ACC112 (cell line): ENCODE results near the gene RABGAP1L.
"Not testable (repeated sequence)": the region's sequence is repeated elsewhere in the genome, so short reads cannot be mapped to it uniquely, and the experiment has no call there.

Experiments
- H2AFZ ChIP-seq: fragments of 200-600 bp; sonication (generic); one replicate; pipeline ENCODE4 v1.6.0; 2017; ENCODE audit warnings: antibody characterized with exemption, low read length; ENCODE audit not compliant: unreplicated experiment
- H3K27ac ChIP-seq: fragments of 200-600 bp; sonication (generic); 2 replicates; pipeline ENCODE4 v1.5.1; 2014; ENCODE audit warnings: low read depth, mild to moderate bottlenecking, antibody characterized with exemption, low read length, moderate library complexity
- H3K27me3 ChIP-seq: fragments of 200-600 bp; sonication (generic); 2 replicates; pipeline ENCODE4 v1.6.1; 2014; ENCODE audit warnings: mild to moderate bottlenecking, antibody characterized with exemption, low read length, moderate library complexity, mixed read lengths; ENCODE audit not compliant: insufficient read depth
- H3K36me3 ChIP-seq: fragments of 200-600 bp; sonication (generic); 2 replicates; pipeline ENCODE4 v1.6.1; 2016; ENCODE audit warnings: mild to moderate bottlenecking, antibody characterized with exemption, low read length, moderate library complexity, mixed read lengths; ENCODE audit not compliant: insufficient read depth
- H3K4me1 ChIP-seq: fragments of 200-600 bp; sonication (generic); one replicate; pipeline ENCODE4 v1.6.1; 2016; ENCODE audit warnings: low read length, mixed read lengths; ENCODE audit not compliant: insufficient read depth, unreplicated experiment, control insufficient read depth
- H3K4me3 ChIP-seq: fragments of 200-600 bp; sonication (generic); 2 replicates; pipeline ENCODE4 v1.5.1; 2014; ENCODE audit warnings: mild to moderate bottlenecking, low read depth, low read length
- H3K79me2 ChIP-seq: fragments of 200-600 bp; sonication (generic); one replicate; pipeline ENCODE4 v1.6.0; 2016; ENCODE audit warnings: low read length; ENCODE audit not compliant: control insufficient read depth, unreplicated experiment, insufficient read depth

The RABGAP1L gene

GRCh38 chr1:174131032-174131638, 28.2 kb upstream of the RABGAP1L start:
- Histone ChIP-seq H3K27ac (no peak overlapping the region), H3K4me3 (no peak overlapping the region), H3K4me1 (no peaks in the 10 kb centered on the region), H2AFZ (no peak overlapping the region), H3K79me2 (no peaks in the 10 kb centered on the region), H3K36me3 (no peaks in the 10 kb centered on the region), H3K27me3 (peaks cover 10% of the 10 kb centered on the region; the same call in 1 of the 2 replicates)

DNA sequence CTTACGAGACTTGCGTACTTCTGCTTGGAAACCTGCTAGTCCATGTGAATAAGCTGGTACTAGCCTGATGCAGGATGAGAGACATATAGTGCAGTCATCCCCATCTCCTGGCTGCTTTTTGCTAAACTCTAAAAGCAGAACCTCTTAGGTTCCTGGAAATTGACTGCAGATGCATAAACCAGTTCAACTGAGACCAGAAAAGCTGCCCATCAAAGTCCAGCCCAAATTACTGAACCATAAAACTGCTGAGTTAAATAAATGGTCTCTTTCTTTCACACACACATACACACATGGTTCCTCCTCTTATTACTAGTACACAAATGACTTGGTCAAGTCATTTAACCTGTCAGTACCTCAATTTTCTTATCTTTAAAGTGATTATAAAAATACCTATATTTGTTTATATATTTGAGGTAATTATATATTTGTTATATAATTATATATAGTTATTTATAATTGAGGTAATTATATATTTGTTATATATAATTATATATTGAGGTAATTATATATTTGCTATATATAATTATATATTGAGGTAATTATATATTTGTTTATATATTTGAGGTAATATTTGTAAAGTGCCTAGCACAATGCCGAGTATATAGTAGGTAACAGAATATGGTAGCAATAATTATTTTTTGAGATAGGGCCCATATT, 25.2 kb upstream of the RABGAP1L start:
- Histone ChIP-seq H2AFZ (no peak overlapping the region), H3K36me3 (no peaks in the 10 kb centered on the region), H3K27ac (no peak overlapping the region), H3K27me3 (peaks cover 10% of the 10 kb centered on the region; the same call in 1 of the 2 replicates), H3K4me3 (no peak overlapping the region), H3K4me1 (no peaks in the 10 kb centered on the region), H3K79me2 (no peaks in the 10 kb centered on the region)

GRCh38 chr1:174135211-174135610, 24.1 kb upstream of the RABGAP1L start:
- Histone ChIP-seq H3K4me1 (no peaks in the 10 kb centered on the region), H3K36me3 (no peaks in the 10 kb centered on the region), H3K79me2 (no peaks in the 10 kb centered on the region), H3K4me3 (no peak overlapping the region), H3K27me3 (peaks cover 2% of the 10 kb centered on the region; the same call in 1 of the 2 replicates), H3K27ac (no peak overlapping the region), H2AFZ (no peak overlapping the region)

DNA sequence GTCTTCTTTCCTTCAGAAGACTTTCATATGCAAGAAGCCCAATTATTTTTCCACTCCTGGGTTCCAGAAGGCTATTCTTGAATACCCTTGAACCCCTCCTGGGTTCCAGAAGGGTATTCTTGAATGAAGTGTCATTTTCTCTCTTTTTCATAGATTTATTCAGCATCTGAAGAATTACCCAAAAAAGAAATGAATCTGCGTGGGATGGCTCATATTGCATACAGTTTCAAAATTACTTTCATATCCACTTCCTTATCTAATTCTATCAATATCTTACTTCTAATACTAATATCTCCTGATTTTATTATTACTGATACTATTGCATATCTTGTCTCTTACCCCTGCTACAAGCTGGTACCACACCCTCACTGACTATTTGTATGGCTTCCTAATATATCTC, 22.6 kb upstream of the RABGAP1L start:
- Histone ChIP-seq H2AFZ (no peak overlapping the region), H3K27me3 (0 out of 2 replicates have a peak, but pooled peaks cover 3% of the 10 kb centered on the region), H3K4me1 (no peaks in the 10 kb centered on the region), H3K36me3 (no peaks in the 10 kb centered on the region), H3K27ac (no peak overlapping the region), H3K4me3 (no peak overlapping the region), H3K79me2 (no peaks in the 10 kb centered on the region)

GRCh38 chr1:174142836-174143235, 16.5 kb upstream of the RABGAP1L start:
- H3K27me3 ChIP-seq, result 0 out of 2 replicates have a peak, but pooled peaks cover 10% of the 10 kb centered on the region

DNA sequence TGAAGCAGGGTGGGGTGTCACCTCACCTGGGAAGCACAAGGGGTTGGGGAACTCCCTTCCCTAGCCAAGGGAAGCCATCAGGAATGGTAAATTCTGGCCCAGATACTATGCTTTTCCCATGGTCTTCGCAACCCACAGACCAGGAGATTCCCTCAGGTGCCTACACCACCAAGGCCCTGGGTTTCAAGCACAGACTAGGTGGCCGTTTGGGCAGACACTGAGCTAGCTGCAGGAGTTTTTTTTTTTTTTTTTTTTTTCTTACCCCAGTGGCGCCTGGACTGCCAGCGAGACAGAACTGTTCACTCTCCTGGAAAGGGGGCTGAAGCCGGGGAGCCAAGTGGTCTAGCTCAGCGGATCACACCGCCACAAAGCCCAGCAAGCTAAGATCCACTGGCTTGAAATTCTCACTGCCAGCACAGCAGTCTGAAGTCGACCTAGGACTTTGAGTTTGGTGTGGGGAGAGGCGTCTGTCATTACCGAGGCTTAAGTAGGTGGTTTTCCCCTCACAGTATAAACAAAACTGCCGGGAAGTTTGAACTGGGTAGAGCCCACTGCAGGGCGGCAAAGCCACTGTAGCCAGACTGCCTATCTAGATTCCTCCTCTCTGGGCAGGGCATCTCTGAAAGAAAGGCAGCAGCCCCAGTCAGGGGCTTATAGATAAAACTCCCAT, 15.5 kb upstream of the RABGAP1L start:
- H3K4me1 ChIP-seq, H3K4me3 ChIP-seq, H2AFZ ChIP-seq, H3K27ac ChIP-seq, H3K79me2 ChIP-seq, H3K36me3 ChIP-seq: not testable (repeated sequence)
- 0 out of 2 replicates have a peak, but pooled peaks cover 10% of the 10 kb centered on the region for H3K27me3 ChIP-seq

More at GRCh38 chr1:174142836-174143235, 16.5 kb upstream of the RABGAP1L start:
- Histone ChIP-seq H3K79me2 (no peaks in the 10 kb centered on the region), H3K36me3 (no peaks in the 10 kb centered on the region), H3K4me3 (no peak overlapping the region), H3K4me1 (no peaks in the 10 kb centered on the region), H2AFZ (no peak overlapping the region), H3K27ac (no peak overlapping the region)

DNA sequence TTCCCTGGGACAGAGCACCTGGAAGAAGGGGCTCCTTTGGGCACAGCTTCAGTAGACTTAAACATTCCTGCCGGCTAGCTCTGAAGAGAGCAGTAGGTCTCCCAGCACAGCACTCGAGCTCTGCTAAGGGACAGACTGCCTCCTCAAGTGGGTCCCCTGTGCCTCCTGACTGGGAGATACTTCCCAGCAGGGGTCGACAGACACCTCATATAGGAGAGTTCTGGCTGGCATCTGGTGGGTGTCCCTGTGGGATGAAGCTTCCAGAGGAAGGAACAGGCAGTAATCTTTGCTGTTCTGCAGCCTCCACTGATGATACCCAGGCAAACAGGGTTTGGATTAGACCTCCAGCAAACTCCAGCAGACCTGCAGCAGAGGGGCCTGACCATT, 14.9 kb upstream of the RABGAP1L start:
- H3K27ac ChIP-seq, H3K4me3 ChIP-seq, H3K4me1 ChIP-seq: not testable (repeated sequence)

DNA sequence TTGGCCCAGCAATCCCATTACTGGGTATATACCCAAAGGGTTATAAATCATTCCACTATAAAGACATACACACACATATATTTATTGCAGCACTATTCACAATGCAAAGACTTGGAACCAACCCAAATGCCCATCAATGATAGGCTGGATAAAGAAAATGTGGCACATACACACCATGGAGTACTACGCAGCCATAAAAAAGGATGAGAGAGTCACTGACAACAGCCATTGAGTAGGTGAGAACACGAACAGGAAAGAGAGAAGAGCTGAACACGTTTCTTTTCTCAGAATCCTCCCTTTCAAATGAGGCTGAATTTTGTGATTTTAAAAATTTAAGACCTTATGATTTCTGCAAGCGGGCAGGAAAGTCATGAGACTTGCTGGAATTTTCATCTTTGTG, 10.1 kb upstream of the RABGAP1L start:
- H3K36me3 ChIP-seq, result no peaks in the 10 kb centered on the region
- H3K4me1 ChIP-seq, result no peaks in the 10 kb centered on the region
- no peak overlapping the region for H3K27ac ChIP-seq
- H3K27me3 ChIP-seq, result no peaks in the 10 kb centered on the region
- H2AFZ ChIP-seq, result no peak overlapping the region
- H3K79me2 ChIP-seq, result no peaks in the 10 kb centered on the region
- H3K4me3 ChIP-seq, result no peak overlapping the region

More for the DNA sequence above, 14.9 kb upstream of the RABGAP1L start:
- H3K36me3 ChIP-seq, H3K79me2 ChIP-seq, H2AFZ ChIP-seq: not testable (repeated sequence)
- H3K27me3 ChIP-seq, result 0 out of 2 replicates have a peak, but pooled peaks cover 10% of the 10 kb centered on the region

- no peaks in the 10 kb centered on the region for H3K36me3 ChIP-seq
- no peaks in the 10 kb centered on the region for H3K27me3 ChIP-seq
- no peak overlapping the region for H3K4me3 ChIP-seq
- no peaks in the 10 kb centered on the region for H3K4me1 ChIP-seq
- no peak overlapping the region for H2AFZ ChIP-seq
- no peak overlapping the region for H3K27ac ChIP-seq
- no peaks in the 10 kb centered on the region for H3K79me2 ChIP-seq
Observed at GRCh38 chr1:174150499-174150898, 8.8 kb upstream of the RABGAP1L start.

DNA sequence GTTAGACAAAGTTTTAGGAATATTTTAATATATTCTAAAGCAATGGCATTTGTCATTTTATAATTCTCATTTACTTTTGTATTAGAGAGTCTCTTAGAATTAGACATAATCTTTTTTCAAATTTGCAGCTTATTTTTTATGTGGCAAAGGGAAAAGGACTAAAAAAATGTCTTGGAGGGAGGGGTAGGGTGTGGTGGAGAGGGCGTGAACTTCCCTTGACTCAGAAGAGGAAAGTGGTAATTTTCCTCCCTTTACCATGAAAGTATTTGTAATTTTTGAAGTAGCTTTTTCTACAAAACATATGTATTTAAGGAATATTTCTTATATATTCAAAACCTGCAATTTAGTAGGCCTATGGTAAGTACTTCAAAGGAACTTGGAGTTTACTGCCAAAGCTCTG, 6.9 kb upstream of the RABGAP1L start:
- Histone ChIP-seq H3K4me3 (no peak overlapping the region), H3K27me3 (no peaks in the 10 kb centered on the region), H3K79me2 (no peaks in the 10 kb centered on the region), H3K27ac (no peak overlapping the region), H2AFZ (no peak overlapping the region), H3K36me3 (no peaks in the 10 kb centered on the region), H3K4me1 (peaks cover 5% of the 10 kb centered on the region)
